ENCODE results near the gene ABCC10. TPM values are rescaled to one million over a fixed set of nuclear protein-coding genes. Genes with fewer than 3 reads are reported as not detected.
"Not testable (repeated sequence)": the region's sequence is repeated elsewhere in the genome, so short reads cannot be mapped to it uniquely, and the experiment has no call there.

ABCC10 gene
- total RNA-seq, 1 donor from 2014 or later: 11.9 TPM

DNA sequence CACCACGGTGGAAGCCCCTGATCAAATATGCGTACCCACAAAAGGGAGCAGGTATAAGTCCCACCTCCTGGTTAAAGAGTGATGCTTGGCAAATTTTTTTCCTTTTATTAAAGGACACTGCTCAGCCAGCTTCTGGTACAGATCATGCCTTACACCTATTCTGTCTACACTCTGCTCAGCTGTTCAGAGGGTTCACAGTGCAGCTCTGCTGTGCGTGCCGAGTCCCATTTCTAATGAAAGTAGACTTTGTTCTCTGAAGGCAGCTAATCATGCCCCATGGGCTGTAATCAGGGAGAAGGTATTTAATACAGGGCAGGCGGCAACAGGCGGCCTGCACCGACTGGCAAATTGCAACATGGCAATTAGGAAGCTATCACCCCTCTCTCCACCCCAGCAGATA, 66.5 kb downstream of the ABCC10 start:
- ATAC-seq (peak; percentile 80), DNase-seq (ENCODE audit: low spot score) (peak; percentile 68)

DNA sequence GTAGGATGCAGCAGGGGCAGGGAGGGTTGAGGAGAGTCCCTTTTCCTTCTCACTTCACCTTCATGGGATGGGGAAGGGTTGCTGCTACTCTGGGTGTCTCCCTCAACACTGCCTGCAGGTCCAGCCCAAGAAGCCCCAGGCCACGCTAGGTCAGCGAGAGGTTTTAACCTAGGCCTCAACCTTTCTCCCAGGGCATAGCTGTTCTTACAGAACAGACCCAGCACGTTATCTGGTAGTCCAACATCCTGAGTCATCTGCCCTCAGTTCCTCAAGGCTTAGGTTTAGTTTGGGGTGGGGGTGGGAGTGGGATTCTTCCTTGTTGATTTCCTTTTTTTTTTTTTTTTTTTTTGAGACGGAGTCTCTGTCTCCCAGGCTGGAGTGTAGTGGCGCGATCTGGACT, 67.0 kb downstream of the ABCC10 start:
- ATAC-seq (no peak), DNase-seq (ENCODE audit: low spot score) (no peak)

DNA sequence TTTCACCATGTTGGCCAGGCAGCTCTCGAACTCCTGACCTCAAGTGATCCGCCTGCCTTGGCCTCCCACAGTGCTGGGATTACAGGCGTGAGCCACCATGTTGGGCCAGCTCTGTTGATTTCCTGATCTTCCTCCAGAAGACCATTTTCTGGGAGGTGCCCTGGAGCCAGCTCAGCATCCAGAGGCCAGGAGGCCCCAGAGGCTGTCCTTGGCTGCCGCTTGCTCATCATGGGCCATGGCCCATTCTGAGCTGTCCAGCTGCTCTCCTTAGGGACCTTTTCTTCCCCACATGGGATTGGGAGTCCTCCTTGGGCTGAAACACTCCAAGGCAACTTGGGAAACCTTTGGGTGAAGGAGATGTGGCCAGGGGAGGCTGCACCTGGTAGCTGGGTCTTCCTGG, 67.4 kb downstream of the ABCC10 start:
- ATAC-seq (no peak), DNase-seq (ENCODE audit: low spot score) (no peak)

DNA sequence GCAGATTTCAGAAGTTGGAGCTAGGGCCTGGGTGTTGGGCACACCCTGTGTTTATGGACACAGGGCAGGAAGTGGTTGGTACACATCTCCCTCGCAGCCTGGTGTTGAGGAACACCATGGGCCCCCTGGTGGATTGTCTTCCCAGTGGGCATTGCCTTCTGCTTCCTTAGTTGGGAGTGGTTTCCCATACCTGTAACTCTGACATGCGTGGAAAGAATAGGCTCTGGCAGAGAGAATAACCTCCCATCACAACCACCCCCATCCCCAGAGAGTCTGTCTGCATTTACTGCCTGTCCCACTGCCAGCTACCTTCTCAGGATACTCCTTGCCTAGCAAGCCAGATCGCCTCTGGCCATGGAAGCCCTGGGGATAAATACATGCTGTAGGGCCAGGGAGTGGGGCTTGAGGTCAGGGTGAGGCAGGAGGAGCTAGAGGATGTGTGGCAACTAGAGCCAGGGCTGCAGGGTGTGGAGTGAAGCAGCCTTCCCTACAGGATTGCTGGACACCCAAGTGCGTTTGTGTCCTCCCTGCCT, 68.1 kb downstream of the ABCC10 start:
- no peak for ATAC-seq
- DNase-seq (ENCODE audit: low spot score): no peak

DNA sequence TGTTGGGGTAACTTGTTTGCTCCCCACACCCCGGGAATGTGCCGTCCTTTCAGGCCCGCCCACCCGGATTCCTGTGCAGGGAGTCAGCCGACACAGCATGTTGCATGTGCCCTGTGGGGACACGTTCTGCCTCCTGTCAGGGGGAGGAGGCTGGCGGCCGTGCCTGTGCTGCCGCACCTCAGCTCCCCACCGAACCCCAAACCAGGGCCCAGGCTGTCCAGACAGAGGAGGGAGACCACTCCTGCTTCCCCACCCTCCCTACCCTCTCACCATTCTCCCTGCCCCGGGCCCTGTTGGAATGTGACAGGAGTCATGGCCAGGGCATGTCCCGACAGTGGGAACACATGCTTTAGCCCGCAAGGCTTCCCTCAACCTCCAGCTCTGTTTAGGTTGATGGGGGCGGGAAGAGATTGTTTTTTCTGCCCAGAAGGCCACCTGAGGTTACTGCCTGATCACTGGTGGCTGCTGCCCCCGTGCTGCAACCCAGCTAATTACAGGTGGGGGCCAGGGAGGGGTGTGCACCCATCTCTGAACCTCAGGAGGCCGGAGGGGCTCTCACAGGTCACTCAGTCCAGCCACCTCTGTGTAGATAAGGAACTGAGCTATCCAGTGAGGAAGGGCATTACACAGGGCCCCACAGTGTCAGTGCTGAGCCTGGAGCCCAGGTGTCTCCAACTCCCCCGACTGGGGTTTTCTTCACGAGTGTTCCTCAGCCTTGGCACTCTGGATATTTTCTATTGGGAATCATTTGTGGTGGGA, 69.2 kb downstream of the ABCC10 start:
- peak; percentile 41 for ATAC-seq

DNA sequence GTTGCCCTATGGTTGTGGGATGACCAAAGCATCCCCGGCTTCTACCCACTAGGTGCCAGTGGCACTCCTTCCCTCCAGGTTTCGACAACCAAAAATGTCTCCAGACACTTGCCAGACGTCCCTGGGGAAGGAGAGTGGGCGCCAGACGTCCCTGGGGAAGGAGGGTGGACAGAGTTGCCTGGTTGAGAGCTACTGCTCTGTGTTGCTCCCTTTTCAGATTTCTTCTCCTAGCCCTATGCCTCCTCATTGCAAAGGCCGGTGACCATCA, 69.7 kb downstream of the ABCC10 start:
- DNase-seq (ENCODE audit: low spot score): no peak
- no peak for ATAC-seq

More for the DNA sequence above, 69.2 kb downstream of the ABCC10 start:
- no peak for DNase-seq (ENCODE audit: low spot score)

DNA sequence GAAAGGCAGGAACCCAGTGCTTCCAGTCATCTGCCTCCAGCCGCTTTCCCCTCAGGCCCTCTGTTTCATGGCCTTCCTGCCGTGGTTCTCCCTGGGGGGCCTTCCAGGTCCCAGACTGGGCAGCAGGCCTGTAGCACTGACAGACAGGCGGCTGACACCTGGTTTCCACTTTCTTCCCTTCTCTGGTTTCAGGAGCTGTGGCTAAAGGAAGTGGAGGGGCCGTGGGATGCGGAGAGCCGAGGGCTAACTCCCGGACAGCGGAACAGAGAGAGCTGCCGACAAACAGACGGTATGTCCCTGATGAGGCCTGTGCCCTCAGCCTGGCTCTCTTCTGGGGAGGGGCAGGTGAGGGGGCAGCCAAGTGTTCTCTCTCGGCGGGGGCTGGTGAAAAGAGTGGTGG, 70.3 kb downstream of the ABCC10 start:
- DNase-seq (ENCODE audit: low spot score) (no peak), ATAC-seq (no peak)

DNA sequence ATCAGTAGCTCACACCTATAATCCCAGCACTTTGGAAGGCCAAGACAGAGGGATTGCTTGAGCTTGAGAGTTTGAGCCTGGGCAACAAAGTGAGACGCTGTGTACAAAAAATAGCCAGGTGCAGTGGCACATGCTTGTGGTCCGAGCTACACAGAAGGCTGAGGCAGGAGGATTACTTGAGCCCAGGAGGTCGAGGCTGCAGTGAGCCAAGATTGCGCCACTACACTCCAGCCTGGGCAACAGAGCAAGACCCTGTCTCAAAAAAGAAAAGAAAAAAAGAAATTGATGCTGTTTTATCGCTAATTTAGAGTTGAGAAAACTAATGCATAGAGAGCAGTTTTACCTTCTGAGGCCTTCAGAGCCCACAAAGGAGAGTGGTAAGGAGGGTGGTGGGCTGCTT, 71.0 kb downstream of the ABCC10 start:
- ATAC-seq; DNase-seq (ENCODE audit: low spot score): not testable (repeated sequence)

DNA sequence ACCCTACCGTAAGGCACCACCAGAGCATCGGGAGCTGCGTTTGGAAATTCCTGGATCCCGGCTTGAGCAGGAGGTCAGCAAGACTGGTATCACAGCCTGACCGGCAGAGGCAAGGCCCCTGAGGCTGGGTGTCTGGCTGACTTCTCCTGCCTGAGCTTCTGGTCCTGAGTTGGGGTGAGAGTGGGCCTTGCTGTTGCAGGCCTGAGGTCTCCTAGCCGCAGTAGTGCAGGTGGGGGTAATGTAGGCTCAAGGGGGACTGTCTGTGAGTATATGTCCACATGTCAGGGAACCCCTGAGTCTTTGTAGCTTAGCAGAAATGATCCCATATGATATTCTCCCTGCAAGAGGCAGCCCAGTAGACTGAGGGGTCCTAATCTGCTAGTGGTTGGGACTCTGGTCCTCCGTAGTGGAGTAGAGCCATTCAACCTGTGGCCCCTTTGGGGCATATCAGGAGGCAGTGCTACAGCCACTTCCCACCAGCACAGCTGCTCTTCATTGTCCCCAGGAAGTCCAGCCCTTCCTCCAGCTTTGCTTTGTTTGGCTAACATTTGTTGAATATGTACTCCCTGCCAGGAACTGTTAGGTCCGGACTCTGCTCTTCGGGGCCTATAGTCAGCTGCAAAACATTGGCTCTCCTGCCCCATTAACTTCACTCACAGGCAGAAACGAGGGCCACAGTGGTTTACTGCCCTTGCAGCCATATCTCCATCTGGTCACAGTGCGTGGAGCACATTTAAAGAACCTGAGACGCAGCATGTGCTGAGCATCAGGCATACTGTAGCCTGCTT, 71.9 kb downstream of the ABCC10 start:
- DNase-seq (ENCODE audit: low spot score) (peak; percentile 73), ATAC-seq (peak; percentile 93)

Other genes with a start within 250 kb of the ABCC10 start
- 18.1 TPM for gene CUL9, start 245.3 kb upstream of the ABCC10 start, total RNA-seq
- 80.4 TPM for gene DNPH1, start 198.1 kb upstream of the ABCC10 start, total RNA-seq
- 2.0 TPM for gene TTBK1, start 184.1 kb upstream of the ABCC10 start, total RNA-seq
- gene SLC22A7, start 129.3 kb upstream of the ABCC10 start, total RNA-seq: 269 TPM
- 8.4 TPM for gene CRIP3, start 118.7 kb upstream of the ABCC10 start, total RNA-seq
- 9.4 TPM for gene ZNF318, start 57.9 kb upstream of the ABCC10 start, total RNA-seq
- gene DLK2, start 28.0 kb downstream of the ABCC10 start, total RNA-seq: not detected
- 14.0 TPM for gene TJAP1, start 50.0 kb downstream of the ABCC10 start, total RNA-seq
- gene LRRC73, start 82.8 kb downstream of the ABCC10 start, total RNA-seq: 0.40 TPM
- 67.9 TPM for gene YIPF3, start 89.4 kb downstream of the ABCC10 start, total RNA-seq
- gene POLR1C, start 89.5 kb downstream of the ABCC10 start, total RNA-seq: 13.3 TPM
- gene XPO5, start 148.5 kb downstream of the ABCC10 start, total RNA-seq: 14.6 TPM
- 7.2 TPM for gene POLH, start 148.6 kb downstream of the ABCC10 start, total RNA-seq
- gene GTPBP2, start 201.7 kb downstream of the ABCC10 start, total RNA-seq: 13.7 TPM
- gene MAD2L1BP, start 208.3 kb downstream of the ABCC10 start, total RNA-seq: 9.8 TPM
- gene RSPH9, start 217.5 kb downstream of the ABCC10 start, total RNA-seq: not detected

Data from left lobe of liver (tissue), 2 donors.